Measurements from ENCODE around the gene DHRS13.

DHRS13 gene

GRCh38 chr17:28902819-28903545 lies at the start of gene DHRS13:
DHRS13 (minus strand) TSS chr17:28903079; CDS start chr17:28902944, 135 bp downstream.
- DNase-seq (ENCODE audit: low read depth) = peak; percentile 67

- peak; percentile 100 for DNase-seq (ENCODE audit: low read depth)
Observed at GRCh38 chr17:28951991-28952975, 49.4 kb upstream of the DHRS13 start.

- DNase-seq (ENCODE audit: low read depth) = peak; percentile 100
Observed at GRCh38 chr17:28951428-28951990, 48.6 kb upstream of the DHRS13 start, which contains the start of gene PHF12. PHF12 (minus strand) TSS chr17:28951518; CDS start chr17:28950960, 558 bp downstream.

- no peak for DNase-seq (ENCODE audit: low read depth)
Observed at GRCh38 chr17:28950752-28951427, 48.0 kb upstream of the DHRS13 start.

- DNase-seq (ENCODE audit: low read depth) = no peak
Observed at GRCh38 chr17:28950017-28950751, 47.3 kb upstream of the DHRS13 start.

- DNase-seq (ENCODE audit: low read depth) = no peak
Observed at GRCh38 chr17:28949185-28950016, 46.5 kb upstream of the DHRS13 start.

GRCh38 chr17:28948873-28949184 lies 46.0 kb upstream of the DHRS13 start:
- DNase-seq (ENCODE audit: low read depth) = no peak

GRCh38 chr17:28948342-28948741 lies 45.5 kb upstream of the DHRS13 start:
- DNase-seq (ENCODE audit: low read depth) = no peak

GRCh38 chr17:28947639-28948038 lies 44.8 kb upstream of the DHRS13 start:
- no peak for DNase-seq (ENCODE audit: low read depth)

GRCh38 chr17:28946239-28946638 lies 43.4 kb upstream of the DHRS13 start:
- peak; percentile 59 for DNase-seq (ENCODE audit: low read depth)

GRCh38 chr17:28944862-28945741 lies 42.2 kb upstream of the DHRS13 start:
- DNase-seq (ENCODE audit: low read depth) = no peak

GRCh38 chr17:28944343-28944742 lies 41.5 kb upstream of the DHRS13 start:
- DNase-seq (ENCODE audit: low read depth) = no peak

GRCh38 chr17:28942925-28943324 lies 40.0 kb upstream of the DHRS13 start:
- DNase-seq (ENCODE audit: low read depth) = no peak

- DNase-seq (ENCODE audit: low read depth) = no peak
Observed at GRCh38 chr17:28941251-28941650, 38.4 kb upstream of the DHRS13 start.

GRCh38 chr17:28940675-28941074 lies 37.8 kb upstream of the DHRS13 start:
- no peak for DNase-seq (ENCODE audit: low read depth)

GRCh38 chr17:28940142-28940541 lies 37.3 kb upstream of the DHRS13 start:
- no peak for DNase-seq (ENCODE audit: low read depth)

- DNase-seq (ENCODE audit: low read depth) = no peak
Observed at GRCh38 chr17:28938552-28938951, 35.7 kb upstream of the DHRS13 start.

- peak; percentile 22 for DNase-seq (ENCODE audit: low read depth)
Observed at GRCh38 chr17:28937044-28937729, 34.3 kb upstream of the DHRS13 start.
